NCI-H69 (cell line): ENCODE data around the gene DIP2C.
"Not testable (repeated sequence)": the region's sequence is repeated elsewhere in the genome, so short reads cannot be mapped to it uniquely, and the experiment has no call there.

Source experiments
- DNase-seq: peaks from one replicate; lab custom pipeline; 2025; lab: John Stamatoyannopoulos, UW

DIP2C gene

GRCh38 chr10:597976-598375 lies 91.5 kb downstream of the DIP2C start:
- no peak for DNase-seq

GRCh38 chr10:596725-597345 lies 92.6 kb downstream of the DIP2C start:
- no peak for DNase-seq

GRCh38 chr10:596131-596530 lies 93.3 kb downstream of the DIP2C start:
- not testable (repeated sequence) for DNase-seq

GRCh38 chr10:595473-595872 lies 94.0 kb downstream of the DIP2C start:
- DNase-seq: no peak

- DNase-seq: no peak
Observed at GRCh38 chr10:594584-595270, 94.7 kb downstream of the DIP2C start.

GRCh38 chr10:593901-594457 lies 95.5 kb downstream of the DIP2C start:
- DNase-seq: no peak

- DNase-seq: no peak
Observed at GRCh38 chr10:593421-593820, 96.0 kb downstream of the DIP2C start.

- no peak for DNase-seq
Observed at GRCh38 chr10:593016-593415, 96.5 kb downstream of the DIP2C start.

GRCh38 chr10:591646-592045 lies 97.8 kb downstream of the DIP2C start:
- DNase-seq: no peak

- no peak for DNase-seq
Observed at GRCh38 chr10:590721-591120, 98.7 kb downstream of the DIP2C start.

- no peak for DNase-seq
Observed at GRCh38 chr10:589961-590680, 99.3 kb downstream of the DIP2C start.

- DNase-seq: no peak
Observed at GRCh38 chr10:588246-589165, 101.0 kb downstream of the DIP2C start.

- DNase-seq: no peak
Observed at GRCh38 chr10:586716-587115, 102.8 kb downstream of the DIP2C start.

GRCh38 chr10:586151-586550 lies 103.3 kb downstream of the DIP2C start:
- no peak for DNase-seq

- DNase-seq: peak; percentile 18
Observed at GRCh38 chr10:585502-585901, 104.0 kb downstream of the DIP2C start.

GRCh38 chr10:584497-585290 lies 104.8 kb downstream of the DIP2C start:
- not testable (repeated sequence) for DNase-seq

GRCh38 chr10:583433-583832 lies 106.0 kb downstream of the DIP2C start:
- no peak for DNase-seq

GRCh38 chr10:581776-582330 lies 107.6 kb downstream of the DIP2C start:
- DNase-seq: no peak

- no peak for DNase-seq
Observed at GRCh38 chr10:580778-581177, 108.7 kb downstream of the DIP2C start.

GRCh38 chr10:576130-576465 lies 113.4 kb downstream of the DIP2C start:
- no peak for DNase-seq
